ENCODE measurements around the gene KIAA1755.
"Not testable (repeated sequence)": the region's sequence is repeated elsewhere in the genome, so short reads cannot be mapped to it uniquely, and the experiment has no call there.

KIAA1755 gene

GRCh38 chr20:38262931-38263330 lies 2.4 kb upstream of the KIAA1755 start:
- DNase-seq: no peak

DNA sequence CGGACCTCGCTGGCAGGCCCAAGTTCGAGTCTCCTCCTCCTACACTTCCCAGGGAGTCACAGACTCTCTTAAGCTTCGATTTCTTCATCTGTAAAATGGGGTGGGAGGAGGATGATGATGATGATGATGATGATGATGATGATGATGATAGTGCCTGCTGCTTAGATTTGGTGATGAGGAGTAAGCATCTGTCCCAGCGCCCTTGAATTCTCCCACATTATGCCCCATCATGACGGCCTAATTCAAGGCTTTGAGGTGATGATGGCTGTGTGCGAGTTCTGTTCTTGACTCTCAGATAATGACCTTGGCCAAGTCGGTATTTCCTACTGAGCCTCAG lies 487 bp upstream of the KIAA1755 start:
- no peak for DNase-seq

DNA sequence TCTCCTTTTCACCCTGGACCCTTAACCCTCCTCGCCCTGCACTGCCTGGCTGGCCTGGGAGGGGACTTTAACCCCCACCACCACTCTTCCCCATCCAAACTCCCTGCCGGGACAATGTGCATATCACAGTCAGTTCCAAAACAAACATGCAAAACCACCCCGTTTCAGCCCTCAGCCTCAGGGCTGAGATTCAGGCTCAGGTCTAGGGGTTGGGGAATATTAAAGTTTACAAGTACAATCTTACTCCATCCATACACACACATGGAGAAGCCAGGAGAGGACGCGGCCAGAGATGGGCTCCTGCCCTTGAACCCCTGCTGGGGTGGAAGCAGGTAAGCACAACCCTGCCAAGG lies 534 bp downstream of the KIAA1755 start:
- peak in 1 of 2 donors; percentile 60 for DNase-seq

- no peak for DNase-seq
Observed at GRCh38 chr20:38258545-38259215, 1.9 kb downstream of the KIAA1755 start.

DNA sequence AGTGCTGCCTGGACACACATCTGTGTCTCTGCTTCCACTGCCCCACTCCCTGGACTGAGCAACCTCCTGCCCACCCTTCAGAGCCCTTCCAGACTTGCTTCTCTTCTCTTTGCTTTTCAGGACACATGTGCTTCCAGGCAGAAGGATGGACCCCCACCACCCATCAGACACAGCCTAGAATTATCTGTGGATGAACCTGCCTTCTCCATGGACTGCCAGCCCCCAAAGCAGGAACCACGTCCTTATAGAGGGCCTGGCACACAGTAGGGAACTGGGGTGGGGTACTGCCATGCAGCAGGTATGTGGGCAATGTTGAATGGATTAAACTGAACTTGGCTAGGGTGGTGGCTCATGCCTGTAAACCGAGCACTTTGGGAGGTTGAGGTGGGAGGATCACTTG lies 3.6 kb downstream of the KIAA1755 start:
- DNase-seq: no peak

DNA sequence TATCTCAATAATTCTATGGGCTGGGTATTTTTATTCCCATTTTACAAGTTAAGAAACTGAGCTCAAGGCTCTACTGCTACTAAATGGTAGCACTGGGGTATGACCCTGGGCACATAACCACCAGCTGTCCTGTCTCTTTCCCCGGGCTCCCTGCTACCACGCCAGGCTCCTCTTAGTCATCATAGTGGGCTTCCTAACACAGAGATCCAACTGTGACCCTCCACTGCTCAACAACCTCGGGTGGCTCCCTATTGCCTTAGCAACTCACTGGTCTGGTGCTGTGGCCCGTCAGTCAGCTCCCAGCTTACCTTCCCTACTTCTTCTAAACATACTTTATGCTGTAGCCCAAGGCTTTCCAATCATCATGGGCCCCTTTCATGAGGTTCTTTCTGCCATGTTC lies 4.5 kb downstream of the KIAA1755 start:
- DNase-seq: no peak

- peak in 1 of 2 donors; percentile 17 for DNase-seq
Observed at GRCh38 chr20:38255393-38255792, 5.1 kb downstream of the KIAA1755 start.

DNA sequence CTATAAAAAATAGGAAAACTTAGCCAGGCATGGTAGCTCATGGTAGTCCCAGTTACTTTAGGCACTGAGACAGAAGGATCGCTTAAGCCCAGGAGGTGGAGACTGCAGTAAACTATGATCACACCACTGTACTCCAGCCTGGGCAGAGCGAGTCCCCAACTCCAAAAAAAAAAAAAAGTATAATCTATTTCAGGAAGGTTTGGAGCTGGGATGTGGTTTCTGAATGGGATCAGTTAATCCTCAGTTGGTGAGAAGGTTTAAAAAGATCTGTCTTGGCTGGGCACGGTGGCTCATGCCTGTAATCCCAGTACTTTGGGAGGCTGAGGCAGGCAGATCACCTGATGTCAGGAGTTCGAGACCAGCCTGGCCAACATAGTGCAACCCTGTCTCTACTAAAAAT lies 5.9 kb downstream of the KIAA1755 start:
- not testable (repeated sequence) for DNase-seq

DNA sequence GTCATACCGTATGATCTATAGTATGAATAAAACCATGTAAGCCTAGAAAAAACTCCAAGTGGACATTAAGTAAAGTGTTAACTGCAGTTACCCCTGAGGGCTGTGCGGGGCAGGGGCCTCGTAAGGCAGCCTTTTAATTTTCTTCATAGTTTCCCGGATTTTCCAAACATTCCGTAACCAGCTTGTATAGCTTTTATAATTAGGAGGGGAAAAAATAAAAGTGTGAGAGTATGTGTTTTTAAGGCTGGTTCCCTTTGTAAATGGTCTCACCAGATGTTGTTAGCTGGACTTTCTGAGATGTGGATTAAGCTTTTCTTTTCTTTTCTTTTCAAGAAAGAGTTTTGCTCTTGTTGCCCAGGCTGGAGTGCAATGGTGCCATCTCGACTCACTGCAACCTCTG lies 7.0 kb downstream of the KIAA1755 start:
- no peak for DNase-seq

DNA sequence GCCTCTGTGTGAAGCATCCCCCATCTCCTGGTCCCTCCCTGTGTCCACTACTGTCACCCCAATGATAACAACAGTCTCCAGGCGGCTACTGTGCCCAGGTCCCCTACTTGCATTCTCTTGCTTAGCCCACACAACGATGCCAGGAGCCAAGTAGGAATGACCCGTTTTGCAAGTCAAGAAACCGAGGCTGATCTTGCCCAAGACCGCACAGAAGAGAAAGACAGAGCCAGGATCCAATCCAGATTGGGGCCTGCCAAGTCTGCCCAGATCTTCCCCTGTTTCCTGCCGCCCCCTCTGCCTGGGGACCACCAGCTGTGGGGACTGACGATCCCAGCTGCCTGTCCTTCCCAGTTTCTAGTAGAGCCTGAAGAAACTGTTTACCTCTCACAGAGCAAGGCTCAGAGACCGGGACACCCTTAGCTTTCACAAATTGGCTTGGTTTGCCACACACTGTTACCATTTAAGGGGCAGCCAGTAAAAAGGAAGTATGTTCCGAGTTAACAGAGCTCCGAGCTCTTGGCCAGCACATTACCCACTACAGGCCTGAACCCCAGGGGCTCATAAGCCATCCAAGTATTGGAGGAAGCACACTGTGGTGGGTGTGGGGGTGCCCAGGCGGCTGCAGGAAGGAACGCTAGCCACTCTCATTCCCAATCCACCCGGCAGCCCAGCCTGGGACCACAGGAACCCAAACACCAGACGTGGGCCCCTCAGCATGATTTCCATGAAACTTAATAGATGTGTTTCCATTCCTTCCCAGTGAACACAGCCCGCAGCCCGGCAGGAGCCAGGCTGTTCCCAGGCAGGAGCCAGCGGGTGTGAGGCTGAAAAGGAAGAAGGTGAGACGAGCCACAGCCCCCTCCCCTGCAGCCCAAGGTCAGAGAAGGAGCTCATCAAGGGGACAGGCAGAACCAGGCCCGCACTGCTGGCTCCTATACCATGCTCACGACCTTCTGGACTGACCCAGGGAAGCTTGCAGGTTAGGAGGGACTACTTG lies 7.9 kb downstream of the KIAA1755 start:
- no peak for DNase-seq

GRCh38 chr20:38251441-38251840 lies 9.1 kb downstream of the KIAA1755 start:
- not testable (repeated sequence) for DNase-seq

- DNase-seq: no peak
Observed at GRCh38 chr20:38250609-38251008, 9.9 kb downstream of the KIAA1755 start.

- no peak for DNase-seq
Observed at GRCh38 chr20:38249536-38250310, 10.8 kb downstream of the KIAA1755 start.

DNA sequence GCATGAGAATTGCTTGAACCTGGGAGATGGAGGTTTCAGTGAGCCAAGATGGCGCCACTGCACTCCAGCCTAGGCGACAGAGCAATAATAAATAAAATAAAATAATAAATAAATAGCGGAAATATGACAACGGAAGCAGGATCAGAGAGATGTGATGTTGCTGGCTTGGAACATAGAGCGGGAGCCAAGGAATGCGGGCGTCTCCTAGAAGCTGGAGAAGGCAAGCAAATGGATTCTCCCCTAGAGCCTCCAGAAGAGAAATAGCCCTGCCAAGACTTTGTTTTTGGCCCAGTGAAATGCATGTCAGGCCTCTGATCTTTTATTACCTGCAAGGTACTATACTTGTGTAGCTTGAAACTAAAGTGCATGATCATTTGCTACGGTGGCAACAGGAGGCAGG lies 12.4 kb downstream of the KIAA1755 start:
- DNase-seq: no peak

GRCh38 chr20:38247725-38248124 lies 12.8 kb downstream of the KIAA1755 start:
- DNase-seq: not testable (repeated sequence)

DNA sequence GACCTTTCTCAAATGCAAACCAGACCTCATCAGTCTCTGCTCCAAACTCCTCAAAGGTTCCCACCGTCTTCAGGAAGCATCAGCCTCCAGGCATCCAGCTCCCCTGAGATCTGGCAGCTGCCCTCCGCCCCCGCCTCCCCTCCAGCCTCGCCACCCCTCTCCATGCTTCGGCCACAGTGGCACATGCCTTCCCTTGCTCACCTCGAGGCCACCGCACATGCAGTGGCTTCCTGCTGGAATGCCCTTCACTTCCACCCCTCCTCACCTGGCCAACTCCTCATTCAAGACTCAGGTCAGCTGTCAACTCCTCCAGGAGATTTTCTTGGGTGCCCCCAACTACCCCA lies 13.4 kb downstream of the KIAA1755 start:
- DNase-seq: no peak

DNA sequence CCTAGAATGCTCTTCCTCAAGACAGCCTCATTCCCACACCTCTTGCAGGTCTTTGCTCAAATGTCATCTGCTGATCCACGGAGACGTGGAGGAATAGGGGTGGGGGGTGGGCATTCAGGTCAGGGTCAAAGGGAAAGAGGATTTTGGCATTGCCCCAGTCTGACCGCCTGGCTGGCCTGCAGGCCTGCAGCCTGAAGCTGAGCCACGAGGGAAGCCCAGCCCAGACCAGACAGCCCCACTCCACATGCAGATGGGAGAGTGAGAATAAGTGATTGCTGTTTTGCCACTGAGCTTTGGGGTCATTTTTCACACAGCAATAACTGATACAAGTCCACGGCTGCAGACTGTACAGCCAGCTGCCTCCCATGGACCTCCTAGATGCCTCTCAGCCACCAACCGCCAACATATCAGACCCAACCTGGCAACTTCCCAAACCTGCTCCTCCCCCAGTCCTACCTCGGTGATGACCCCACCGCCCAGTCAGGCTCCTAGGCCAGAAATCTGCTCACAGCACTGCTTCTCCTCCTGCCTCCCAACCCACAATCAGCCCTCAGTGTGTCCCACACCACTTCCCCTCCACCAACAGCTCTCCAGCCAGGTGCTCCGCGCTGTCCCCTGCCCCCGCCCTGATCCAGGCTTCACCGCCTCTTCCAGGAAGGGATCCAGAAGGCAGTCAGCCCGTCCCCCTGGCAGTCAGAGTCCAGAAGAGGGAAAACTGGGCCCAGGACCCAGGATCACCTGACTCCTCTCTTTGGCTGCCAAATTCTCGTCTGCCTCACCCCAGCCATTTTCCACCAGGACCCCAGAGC lies 14.0 kb downstream of the KIAA1755 start:
- peak in 1 of 2 donors; percentile 21 for DNase-seq

DNA sequence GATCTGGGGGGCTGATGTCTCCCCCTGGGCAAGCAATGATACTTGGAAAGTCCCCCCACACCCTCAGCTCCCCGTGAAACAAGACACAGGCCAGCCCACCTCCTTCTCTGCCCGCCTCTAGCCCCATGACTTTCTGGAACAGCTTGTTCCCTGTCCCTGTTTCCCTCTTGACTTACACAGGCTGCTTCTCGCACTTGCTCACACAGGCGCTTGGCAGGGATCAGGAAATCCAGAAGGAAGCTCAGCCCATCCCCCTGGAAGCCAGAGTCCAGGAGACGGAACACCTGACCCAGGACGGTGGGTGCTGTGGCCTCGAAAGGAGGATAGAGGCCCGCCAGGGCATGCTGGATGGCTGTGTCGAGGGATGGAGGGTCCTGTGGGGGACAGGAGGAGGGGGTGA lies 14.8 kb downstream of the KIAA1755 start:
- DNase-seq: peak in 1 of 2 donors; percentile 9

DNA sequence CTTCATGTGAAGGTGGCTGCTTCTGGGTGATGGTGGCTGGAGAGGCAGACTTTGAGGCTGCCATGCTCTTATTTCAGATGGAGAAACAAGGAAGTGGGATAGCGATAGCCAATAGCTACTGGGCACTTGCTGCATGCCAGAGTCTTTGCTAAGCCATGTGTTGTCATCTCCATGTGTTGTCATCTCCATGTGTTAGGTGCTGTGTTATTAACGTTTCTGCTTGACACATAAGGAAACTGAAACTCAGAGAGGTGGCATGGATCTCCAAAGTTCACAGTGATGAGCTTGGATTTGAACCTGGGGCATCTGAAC lies 16.9 kb downstream of the KIAA1755 start:
- DNase-seq: no peak

GRCh38 chr20:38242848-38243708 lies 17.5 kb downstream of the KIAA1755 start:
- no peak for DNase-seq

- DNase-seq: no peak
Observed at GRCh38 chr20:38241201-38241600, 19.3 kb downstream of the KIAA1755 start.

DNA sequence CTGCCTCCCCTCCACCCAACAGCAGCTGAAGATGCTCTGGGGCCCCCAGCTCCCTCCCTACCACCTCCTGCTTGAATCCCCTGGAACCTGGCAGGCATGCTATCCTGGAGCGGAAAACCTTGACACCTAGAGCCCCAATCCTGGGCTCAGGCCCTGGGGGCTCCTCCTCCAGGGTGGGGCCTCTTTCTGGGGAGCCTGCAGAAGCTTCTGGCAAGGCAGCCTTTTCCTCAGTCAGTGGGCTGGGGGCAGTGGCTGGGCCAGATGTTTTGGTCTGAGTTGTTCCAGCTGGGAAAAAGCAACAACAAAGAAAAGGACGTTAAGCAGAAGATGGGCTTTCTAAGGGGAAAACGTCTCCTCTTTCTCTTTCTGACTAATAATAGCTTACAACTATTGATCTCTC lies 21.1 kb downstream of the KIAA1755 start:
- no peak for DNase-seq

Data from hippocampal formation (tissue), 2 donors.